Neural cell (in vitro differentiated cells): ENCODE measurements around the gene CAPN8.

Experiments used
- RAD21 ChIP-seq: fragments of 450-650 bp; conservative IDR thresholded peaks from 2 replicates; pipeline ENCODE4 v1.6.1; 2014; ENCODE audit warnings: antibody characterized with exemption, mild to moderate bottlenecking, moderate library complexity
- TF ChIP-seq, protein P1 (sequence below): fragments of 450-650 bp; IDR thresholded peaks from 2 replicates; pipeline ENCODE4 v1.5.1; 2014; ENCODE audit warnings: antibody characterized with exemption, mild to moderate bottlenecking, moderate library complexity; ENCODE audit not compliant: poor library complexity, severe bottlenecking
- TF ChIP-seq, protein P2 (sequence below): IDR thresholded peaks from 2 replicates; pipeline ENCODE4 v1.6.1; 2012; ENCODE audit warnings: borderline replicate concordance

DNA sequence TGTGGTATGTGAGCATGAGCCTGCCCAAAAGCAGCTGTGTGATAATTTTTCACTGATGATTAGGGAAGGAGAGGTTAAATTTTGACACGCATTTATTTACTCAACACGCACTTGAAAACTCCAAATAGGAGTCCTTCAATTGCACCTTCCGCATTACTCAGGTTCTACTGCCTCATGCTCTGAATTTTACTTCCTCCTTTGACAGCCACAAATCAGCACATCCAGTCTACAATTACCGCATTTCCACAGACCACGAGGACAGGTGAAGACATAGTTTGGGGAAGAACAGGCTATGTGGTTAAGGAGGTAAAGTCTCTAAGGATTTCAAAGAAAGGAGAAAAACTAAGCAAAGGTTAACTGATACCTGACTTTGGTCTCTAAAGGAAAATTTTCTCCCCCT is 2.6 kb downstream of the CAPN8 start:
- TF ChIP-seq, protein P1, sequence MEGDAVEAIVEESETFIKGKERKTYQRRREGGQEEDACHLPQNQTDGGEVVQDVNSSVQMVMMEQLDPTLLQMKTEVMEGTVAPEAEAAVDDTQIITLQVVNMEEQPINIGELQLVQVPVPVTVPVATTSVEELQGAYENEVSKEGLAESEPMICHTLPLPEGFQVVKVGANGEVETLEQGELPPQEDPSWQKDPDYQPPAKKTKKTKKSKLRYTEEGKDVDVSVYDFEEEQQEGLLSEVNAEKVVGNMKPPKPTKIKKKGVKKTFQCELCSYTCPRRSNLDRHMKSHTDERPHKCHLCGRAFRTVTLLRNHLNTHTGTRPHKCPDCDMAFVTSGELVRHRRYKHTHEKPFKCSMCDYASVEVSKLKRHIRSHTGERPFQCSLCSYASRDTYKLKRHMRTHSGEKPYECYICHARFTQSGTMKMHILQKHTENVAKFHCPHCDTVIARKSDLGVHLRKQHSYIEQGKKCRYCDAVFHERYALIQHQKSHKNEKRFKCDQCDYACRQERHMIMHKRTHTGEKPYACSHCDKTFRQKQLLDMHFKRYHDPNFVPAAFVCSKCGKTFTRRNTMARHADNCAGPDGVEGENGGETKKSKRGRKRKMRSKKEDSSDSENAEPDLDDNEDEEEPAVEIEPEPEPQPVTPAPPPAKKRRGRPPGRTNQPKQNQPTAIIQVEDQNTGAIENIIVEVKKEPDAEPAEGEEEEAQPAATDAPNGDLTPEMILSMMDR = no peak
- TF ChIP-seq, protein P2, sequence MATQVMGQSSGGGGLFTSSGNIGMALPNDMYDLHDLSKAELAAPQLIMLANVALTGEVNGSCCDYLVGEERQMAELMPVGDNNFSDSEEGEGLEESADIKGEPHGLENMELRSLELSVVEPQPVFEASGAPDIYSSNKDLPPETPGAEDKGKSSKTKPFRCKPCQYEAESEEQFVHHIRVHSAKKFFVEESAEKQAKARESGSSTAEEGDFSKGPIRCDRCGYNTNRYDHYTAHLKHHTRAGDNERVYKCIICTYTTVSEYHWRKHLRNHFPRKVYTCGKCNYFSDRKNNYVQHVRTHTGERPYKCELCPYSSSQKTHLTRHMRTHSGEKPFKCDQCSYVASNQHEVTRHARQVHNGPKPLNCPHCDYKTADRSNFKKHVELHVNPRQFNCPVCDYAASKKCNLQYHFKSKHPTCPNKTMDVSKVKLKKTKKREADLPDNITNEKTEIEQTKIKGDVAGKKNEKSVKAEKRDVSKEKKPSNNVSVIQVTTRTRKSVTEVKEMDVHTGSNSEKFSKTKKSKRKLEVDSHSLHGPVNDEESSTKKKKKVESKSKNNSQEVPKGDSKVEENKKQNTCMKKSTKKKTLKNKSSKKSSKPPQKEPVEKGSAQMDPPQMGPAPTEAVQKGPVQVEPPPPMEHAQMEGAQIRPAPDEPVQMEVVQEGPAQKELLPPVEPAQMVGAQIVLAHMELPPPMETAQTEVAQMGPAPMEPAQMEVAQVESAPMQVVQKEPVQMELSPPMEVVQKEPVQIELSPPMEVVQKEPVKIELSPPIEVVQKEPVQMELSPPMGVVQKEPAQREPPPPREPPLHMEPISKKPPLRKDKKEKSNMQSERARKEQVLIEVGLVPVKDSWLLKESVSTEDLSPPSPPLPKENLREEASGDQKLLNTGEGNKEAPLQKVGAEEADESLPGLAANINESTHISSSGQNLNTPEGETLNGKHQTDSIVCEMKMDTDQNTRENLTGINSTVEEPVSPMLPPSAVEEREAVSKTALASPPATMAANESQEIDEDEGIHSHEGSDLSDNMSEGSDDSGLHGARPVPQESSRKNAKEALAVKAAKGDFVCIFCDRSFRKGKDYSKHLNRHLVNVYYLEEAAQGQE = no peak
- TF ChIP-seq RAD21 = no peak
